Measurements from ENCODE around the gene GRM1. TPM values are rescaled to one million over a fixed set of nuclear protein-coding genes. Genes with fewer than 3 reads are reported as not detected.

The GRM1 gene
- total RNA-seq, 1 donor from 2014 or later = 0.41 TPM

GRCh38 chr6:146290589-146290901 is 261.7 kb downstream of the GRM1 start:
- DNase-seq (ENCODE audit: low spot score, unreplicated experiment) = no peak
- peaks cover 2% of the 10 kb centered on the region for H3K36me3 Mint-ChIP-seq (ENCODE audit: insufficient read depth)
- no peak for TF ChIP-seq CTCF (IDR thresholded peaks at IDR 0.05; ENCODE audit: unreplicated experiment)
- no peaks in the 10 kb centered on the region for H3K27me3 Mint-ChIP-seq
- H3K4me3 Mint-ChIP-seq (ENCODE audit: low read depth) = no peak overlapping the region
- no peak overlapping the region for H3K27ac Mint-ChIP-seq
- H3K9me3 Mint-ChIP-seq (ENCODE audit: low read depth) = peaks cover 13% of the 10 kb centered on the region
- H3K4me1 Mint-ChIP-seq (ENCODE audit: low read depth) = peaks cover 1% of the 10 kb centered on the region

- Mint-ChIP-seq H3K4me1 (ENCODE audit: low read depth) (peaks cover 2% of the 10 kb centered on the region), H3K27ac (no peak overlapping the region), H3K27me3 (no peaks in the 10 kb centered on the region), H3K9me3 (ENCODE audit: low read depth) (peaks cover 10% of the 10 kb centered on the region), H3K36me3 (ENCODE audit: insufficient read depth) (peaks cover 2% of the 10 kb centered on the region), H3K4me3 (ENCODE audit: low read depth) (no peak overlapping the region)
- no peak for DNase-seq (ENCODE audit: low spot score, unreplicated experiment)
- no peak for TF ChIP-seq CTCF (IDR thresholded peaks at IDR 0.05; ENCODE audit: unreplicated experiment)
Measured at GRCh38 chr6:146292506-146292905, 263.6 kb downstream of the GRM1 start.

DNA sequence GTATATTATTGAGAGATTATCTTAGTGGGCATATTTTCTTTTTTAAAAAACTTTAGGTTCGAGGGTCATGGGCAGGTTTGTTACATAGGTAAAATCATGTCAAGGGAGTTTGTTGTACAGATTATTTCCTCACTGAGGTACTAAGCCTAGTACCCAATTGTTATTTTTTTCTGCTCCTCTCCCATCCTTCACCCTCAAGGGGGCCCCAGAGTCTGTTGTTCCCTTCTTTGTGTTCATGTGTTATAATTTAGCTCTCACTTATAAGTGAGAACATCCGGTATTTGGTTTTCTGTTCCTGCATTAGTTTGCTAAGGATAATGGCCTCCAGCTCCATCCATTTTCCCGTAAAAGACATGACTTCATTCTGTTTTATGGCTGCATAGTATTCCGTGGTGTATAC is 266.8 kb downstream of the GRM1 start:
- no peak for DNase-seq (ENCODE audit: low spot score, unreplicated experiment)
- H3K27ac Mint-ChIP-seq = no peak overlapping the region
- H3K27me3 Mint-ChIP-seq = no peaks in the 10 kb centered on the region
- H3K4me3 Mint-ChIP-seq (ENCODE audit: low read depth) = no peak overlapping the region
- peaks cover 17% of the 10 kb centered on the region for H3K4me1 Mint-ChIP-seq (ENCODE audit: low read depth)
- H3K9me3 Mint-ChIP-seq (ENCODE audit: low read depth) = peaks cover 4% of the 10 kb centered on the region
- H3K36me3 Mint-ChIP-seq (ENCODE audit: insufficient read depth) = no peaks in the 10 kb centered on the region
- TF ChIP-seq CTCF (IDR thresholded peaks at IDR 0.05; ENCODE audit: unreplicated experiment) = no peak

DNA sequence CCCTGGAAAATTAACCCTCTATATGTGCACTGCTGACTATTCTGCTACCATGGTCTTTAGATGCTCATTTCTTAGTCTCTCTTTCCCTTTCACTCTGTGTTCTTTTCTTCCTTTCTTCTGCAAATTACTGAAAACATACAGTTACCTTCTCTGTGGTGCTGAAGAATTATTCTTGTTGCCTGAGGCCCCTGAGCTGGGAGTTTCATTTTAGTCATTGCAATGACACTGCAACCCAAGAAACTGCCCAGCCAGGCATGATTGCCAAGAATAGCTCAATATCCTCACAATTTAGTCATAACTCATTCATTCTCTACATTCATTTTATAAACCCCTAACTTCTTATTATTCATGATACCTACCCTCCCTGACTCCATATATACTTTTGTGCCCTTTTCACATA is 269.0 kb downstream of the GRM1 start:
- no peaks in the 10 kb centered on the region for H3K9me3 Mint-ChIP-seq (ENCODE audit: low read depth)
- H3K36me3 Mint-ChIP-seq (ENCODE audit: insufficient read depth) = no peaks in the 10 kb centered on the region
- peaks cover 20% of the 10 kb centered on the region for H3K4me1 Mint-ChIP-seq (ENCODE audit: low read depth)
- no peak for DNase-seq (ENCODE audit: low spot score, unreplicated experiment)
- H3K4me3 Mint-ChIP-seq (ENCODE audit: low read depth) = no peak overlapping the region
- no peak for TF ChIP-seq CTCF (IDR thresholded peaks at IDR 0.05; ENCODE audit: unreplicated experiment)
- H3K27ac Mint-ChIP-seq = no peak overlapping the region
- H3K27me3 Mint-ChIP-seq = no peaks in the 10 kb centered on the region

GRCh38 chr6:146300521-146300920 is 271.7 kb downstream of the GRM1 start:
- H3K36me3 Mint-ChIP-seq (ENCODE audit: insufficient read depth) = no peaks in the 10 kb centered on the region
- TF ChIP-seq CTCF (IDR thresholded peaks at IDR 0.05; ENCODE audit: unreplicated experiment) = no peak
- H3K9me3 Mint-ChIP-seq (ENCODE audit: low read depth) = no peaks in the 10 kb centered on the region
- H3K27me3 Mint-ChIP-seq = no peaks in the 10 kb centered on the region
- no peak for DNase-seq (ENCODE audit: low spot score, unreplicated experiment)
- peaks cover 29% of the 10 kb centered on the region for H3K4me1 Mint-ChIP-seq (ENCODE audit: low read depth)
- H3K4me3 Mint-ChIP-seq (ENCODE audit: low read depth) = no peak overlapping the region
- H3K27ac Mint-ChIP-seq = no peak overlapping the region

Measured in progenitor cell of endocrine pancreas (in vitro differentiated cells).